NCI-H2171 treated with DMSO at 0.1 percent for 48 hours (cell line): ENCODE data around the gene TTLL5.

Source experiments
- DNase-seq: peaks from one replicate; lab custom pipeline; 2025; lab: John Stamatoyannopoulos, UW

TTLL5 gene

DNA sequence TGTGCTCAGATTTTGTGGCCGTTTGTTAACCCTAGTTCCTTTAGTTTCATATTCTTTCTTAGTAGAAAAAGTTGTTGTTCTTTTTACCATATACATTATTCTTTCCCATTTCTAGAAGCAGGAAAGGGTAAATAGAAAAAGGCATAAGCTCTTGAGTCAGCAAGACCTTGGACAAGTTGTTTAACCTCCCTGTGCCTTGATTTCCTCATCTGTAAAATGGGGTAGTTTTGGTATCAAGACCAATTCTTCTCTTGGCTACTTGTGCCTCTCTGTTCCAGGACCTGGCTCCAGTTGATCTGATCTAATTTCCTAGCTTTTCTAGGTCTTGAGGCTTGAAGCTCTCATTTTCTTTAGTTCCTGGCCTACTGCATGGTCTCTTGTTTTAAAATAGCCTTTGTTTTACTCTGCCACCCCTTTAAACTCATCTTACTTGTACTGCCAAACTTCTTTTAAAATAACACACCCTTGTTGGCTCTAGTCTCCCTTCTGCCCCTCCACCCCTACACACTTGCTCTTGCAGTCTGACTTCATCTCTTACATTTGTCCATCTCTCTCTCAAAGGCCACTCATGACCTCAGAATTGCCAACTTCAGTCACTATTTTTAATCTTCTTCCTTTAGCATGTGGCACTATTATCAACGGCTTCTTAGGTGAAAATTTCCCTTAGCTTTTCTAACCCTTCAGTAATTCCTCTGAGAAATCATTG lies 143.7 kb downstream of the TTLL5 start:
- DNase-seq = no peak

- DNase-seq = no peak
Measured at GRCh38 chr14:75805646-75806045, 144.6 kb downstream of the TTLL5 start.

GRCh38 chr14:75806352-75806832 lies 145.3 kb downstream of the TTLL5 start:
- no peak for DNase-seq

DNA sequence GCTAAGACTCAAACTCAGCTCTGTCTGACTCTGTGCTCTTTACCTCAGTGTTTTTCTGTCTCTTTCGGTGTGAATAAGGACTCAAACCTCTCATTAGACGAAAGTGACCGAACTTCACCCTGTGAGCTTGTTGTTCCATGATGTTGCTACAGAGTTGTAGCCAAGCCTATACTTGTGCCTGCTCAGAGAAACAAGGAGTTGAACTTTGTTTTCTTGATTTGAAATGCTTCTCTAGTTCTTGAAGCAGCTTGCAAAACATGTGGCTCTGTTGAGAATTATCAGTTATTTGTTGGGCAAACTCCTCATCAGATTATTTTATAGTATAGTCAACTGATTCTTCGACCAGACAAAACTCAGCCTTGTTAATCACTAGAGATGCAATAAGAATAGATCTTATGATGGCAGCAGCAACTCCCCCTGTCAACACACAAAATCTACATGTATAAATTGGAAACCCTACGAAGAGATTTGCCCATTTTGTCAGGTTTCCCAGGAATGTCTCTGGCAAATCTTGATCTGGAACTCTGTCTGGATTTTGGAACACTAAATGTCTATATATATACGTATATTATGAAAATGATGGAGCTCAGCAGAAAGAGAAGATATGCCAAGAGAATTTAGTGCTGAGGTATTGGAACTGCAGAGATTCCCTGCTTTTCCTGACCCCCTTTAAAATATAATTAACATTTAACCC lies 146.8 kb downstream of the TTLL5 start:
- no peak for DNase-seq

DNA sequence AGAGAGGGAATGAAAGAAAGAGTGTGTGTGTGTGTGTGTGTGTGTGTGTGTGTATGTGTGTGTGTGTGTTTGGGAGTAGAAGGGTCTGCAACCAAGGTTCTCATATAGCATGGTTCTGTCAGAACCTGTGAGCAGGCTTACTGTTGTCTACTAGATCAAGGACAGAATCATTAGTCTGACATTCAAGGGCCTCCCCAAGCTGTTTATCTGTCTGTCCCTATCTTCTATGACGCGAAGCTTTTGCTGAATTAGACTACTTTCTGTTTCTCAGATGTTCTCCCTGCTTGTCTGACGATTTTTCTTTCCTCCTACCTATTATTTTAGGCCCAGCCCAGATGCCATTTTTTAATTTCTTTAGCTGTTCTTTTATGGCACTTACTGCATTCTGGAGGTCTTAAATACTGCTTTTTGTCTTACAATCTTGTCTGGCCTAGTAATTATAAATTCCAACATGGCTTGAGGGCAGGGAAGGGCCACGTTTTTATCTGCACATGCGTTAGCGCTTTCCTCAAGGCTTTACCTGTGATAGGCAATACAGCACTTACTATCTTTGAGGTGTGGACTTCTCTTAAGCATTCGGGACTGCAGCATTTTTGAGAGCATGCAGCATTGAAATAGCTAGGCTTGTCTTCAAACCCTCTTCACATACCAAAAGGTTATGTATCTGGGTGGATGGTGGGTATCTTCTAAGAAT lies 150.2 kb downstream of the TTLL5 start:
- no peak for DNase-seq

- DNase-seq = peak; percentile 17
Measured at GRCh38 chr14:75811872-75812499, 150.9 kb downstream of the TTLL5 start.

DNA sequence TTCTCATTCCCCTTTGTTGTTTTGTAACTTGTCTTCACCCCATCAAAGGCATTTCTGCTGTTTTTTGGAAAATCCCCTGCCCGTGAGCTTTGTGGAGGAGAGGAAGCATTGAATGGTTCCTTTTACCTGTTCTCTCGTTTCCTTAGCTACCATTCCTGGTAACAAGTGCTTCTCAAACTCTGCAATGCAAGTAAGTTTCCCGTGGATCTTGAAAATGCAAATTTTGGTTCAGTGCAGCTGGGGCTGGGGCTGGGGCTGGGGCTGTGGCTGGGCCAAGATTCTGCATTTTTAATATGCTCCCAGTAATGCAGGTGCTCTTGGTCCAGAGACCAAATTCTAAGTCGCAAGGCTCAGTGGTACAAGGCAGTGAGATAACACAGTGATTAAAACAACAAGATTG lies 151.6 kb downstream of the TTLL5 start:
- no peak for DNase-seq

GRCh38 chr14:75820761-75821160 lies 159.7 kb downstream of the TTLL5 start:
- no peak for DNase-seq

DNA sequence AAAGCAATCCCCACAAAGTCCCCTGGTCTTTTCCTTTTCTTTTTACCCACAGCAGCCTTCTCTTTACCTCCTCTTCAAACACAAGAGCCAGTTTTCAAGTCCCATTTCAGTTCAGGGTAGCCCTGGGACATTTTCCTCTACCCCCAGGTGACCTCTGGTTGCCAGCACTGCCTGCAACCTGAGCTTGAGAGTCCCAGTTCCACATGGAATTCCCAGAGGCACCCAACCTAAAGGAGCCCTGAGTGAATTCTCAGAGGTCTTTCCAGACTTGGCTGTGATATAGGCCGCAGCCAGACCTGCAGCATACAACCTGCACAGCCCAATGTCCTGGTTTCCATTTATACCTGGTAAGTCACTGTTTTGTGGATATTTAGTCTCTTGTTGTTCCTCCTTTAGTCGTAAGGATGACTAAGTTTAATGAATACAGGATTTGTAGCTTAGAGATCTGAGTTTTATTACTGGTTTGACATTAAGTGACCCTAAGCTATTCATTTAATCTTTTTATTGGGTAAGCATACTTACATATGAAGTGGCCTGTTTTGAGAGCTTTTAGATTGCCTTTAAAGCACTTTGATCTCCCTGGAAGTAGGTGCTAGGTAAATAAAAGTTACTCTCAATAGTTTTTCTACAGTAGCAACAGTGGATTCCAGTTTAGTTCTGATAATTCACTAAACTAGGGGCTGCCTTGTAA lies 160.9 kb downstream of the TTLL5 start:
- DNase-seq = no peak

- no peak for DNase-seq
Measured at GRCh38 chr14:75822522-75823141, 161.6 kb downstream of the TTLL5 start.

DNA sequence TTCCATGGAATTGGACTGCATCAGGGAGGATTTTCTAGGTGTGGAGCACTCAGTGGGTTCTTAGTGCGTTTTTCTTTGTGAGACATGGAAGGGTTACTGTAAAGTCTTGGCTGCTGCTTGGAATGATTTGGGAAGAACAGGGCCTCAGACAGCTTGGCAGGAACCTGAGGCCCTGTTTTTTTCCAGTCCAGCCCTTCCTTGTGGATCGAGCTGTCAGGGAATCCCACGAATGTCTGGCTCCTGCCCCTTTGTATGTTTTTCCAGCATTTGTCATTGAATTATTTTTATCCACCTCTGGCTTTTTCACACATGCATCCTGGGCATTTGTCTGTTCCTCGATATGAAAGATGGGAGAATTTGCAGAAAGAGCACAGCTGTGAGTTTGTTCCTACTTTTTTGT lies 162.3 kb downstream of the TTLL5 start:
- no peak for DNase-seq

GRCh38 chr14:75824318-75824717 lies 163.3 kb downstream of the TTLL5 start:
- peak; percentile 47 for DNase-seq

DNA sequence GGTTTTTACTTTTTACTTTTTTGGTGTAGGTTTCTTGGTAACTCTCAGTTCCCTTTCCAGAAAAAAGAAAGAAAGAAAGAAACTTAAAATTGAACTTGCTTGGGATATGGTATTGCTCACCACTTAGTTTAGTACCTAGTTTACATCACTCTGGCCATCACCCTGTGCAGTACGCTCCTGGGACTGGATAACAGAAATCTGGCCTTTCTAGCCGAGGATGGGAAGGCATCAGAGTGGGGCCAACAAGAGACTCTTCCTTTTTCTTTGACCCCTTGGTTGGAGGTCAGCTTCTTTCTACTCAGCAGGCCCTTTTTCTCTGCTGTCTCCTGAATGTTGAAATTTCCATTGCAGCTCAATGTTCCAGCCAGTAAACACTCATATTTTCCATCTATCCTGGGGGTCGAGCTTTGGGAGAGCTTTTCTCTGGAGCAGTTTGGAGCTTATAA lies 164.1 kb downstream of the TTLL5 start:
- no peak for DNase-seq

GRCh38 chr14:75826599-75826998 lies 165.6 kb downstream of the TTLL5 start:
- DNase-seq = no peak

DNA sequence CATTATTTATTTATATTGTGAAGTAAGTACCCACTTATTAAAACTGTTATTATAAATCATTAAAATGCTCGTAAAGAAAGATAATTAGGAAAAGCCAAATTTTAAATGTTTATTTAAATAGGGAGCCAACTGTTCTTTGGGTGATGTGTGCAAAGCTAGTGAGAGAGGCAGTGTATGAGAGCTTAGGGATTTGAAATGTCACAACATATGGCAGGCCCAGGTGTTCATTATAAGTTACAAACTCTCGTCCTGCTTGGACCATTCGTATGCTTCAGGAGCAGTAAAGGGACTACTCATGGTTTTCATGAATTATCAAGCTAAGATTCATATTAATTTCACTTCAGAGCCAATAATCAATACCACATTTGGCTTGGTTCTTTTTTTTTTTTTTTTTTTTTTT lies 166.3 kb downstream of the TTLL5 start:
- DNase-seq = peak; percentile 93

DNA sequence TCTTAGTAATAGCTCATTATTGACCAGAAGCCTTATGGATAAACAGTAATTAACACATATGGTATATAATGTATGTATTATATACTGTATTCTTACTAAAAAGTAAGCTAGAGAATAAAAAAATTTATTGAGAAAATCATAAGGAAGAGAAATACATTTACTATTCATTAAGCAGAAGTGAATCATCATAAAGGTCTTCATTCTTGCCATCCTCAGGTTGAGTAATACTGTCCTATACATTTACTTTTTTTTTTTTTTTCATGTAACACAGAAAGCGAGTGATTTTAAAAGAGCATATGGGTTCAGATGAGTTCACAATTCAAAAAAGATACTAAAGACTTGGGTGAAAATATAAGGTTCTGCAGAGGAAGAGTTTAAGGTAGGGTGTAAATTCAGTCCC lies 168.3 kb downstream of the TTLL5 start:
- no peak for DNase-seq

GRCh38 chr14:75831455-75831854 lies 170.4 kb downstream of the TTLL5 start:
- DNase-seq = no peak

DNA sequence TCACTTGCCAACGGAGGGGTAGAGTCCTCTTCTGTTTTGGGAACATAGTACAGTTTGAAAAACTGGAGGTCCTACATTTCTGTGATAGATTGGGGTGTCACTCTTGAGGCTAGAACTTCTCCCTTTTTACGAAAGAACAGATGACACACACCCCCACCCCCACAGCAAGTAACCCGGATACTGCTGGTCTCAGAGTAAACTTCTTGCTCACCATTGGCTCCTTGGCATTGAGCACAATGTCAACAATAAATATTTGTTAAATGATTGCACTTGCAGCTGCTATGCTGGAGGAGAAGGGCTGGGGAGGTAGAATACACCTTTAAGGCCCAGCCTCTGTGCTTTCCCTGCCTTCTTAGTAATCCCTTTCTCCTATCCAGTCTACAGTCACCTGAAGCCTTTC lies 170.9 kb downstream of the TTLL5 start:
- no peak for DNase-seq

DNA sequence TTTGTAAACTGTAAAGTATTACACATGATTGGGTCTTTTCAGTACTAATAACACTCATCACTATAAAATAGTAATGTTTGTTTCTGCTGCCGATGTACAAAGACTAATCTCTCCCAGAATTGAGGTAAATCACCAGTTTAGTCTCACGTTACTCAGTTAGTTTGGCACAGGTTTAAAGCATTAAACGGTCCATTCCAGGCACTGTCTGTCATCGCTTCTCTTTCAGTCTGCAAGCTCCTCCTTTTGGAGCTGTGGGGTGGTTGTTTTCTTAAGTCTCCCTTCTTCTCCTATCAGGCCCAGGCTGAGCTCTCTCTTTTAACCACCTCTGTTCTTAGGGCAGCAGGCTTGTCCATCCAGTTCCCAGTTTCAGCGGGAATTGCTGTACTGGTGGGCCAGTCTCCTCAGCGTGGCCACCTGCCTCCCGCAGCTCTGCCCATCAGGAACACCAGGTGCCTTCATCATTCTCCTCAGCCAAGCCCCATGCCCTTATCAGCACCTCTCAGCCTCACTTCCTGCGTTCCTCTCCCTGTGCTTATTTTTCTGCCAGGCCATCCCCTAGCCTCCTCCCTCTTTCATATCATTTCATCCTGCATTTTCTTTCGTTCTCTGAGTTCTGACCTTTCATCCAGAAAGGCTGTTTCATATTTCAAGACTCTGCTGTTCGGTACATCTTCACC lies 171.7 kb downstream of the TTLL5 start:
- no peak for DNase-seq

- no peak for DNase-seq
Measured at GRCh38 chr14:75833326-75834020, 172.4 kb downstream of the TTLL5 start.
